AG10803 (cell line): ENCODE data around the gene INPP5J.

Experiments used
- DNase-seq: peaks from one replicate; pipeline ENCODE4 v3.0.0; 2010; ENCODE audit warnings: low read depth
- H3K4me3 ChIP-seq: 2 replicates; pipeline ENCODE4 v1.5.1; 2011; ENCODE audit warnings: mild to moderate bottlenecking, low read length, control low read depth
- TF ChIP-seq, protein P1 (sequence below): conservative IDR thresholded peaks from 2 replicates; pipeline ENCODE4 v1.5.1; 2011; ENCODE audit warnings: mild to moderate bottlenecking, low read length, control low read depth, inconsistent platforms

INPP5J gene

GRCh38 chr22:31139866-31140716 lies 17.3 kb downstream of the INPP5J start, which contains the start of gene PLA2G3:
Gene PLA2G3, minus strand, starts transcription at chr22:31140508. Its CDS starts 154 bp downstream, at chr22:31140354.
- no peak within 1 kb of the TSS for H3K4me3 ChIP-seq
- TF ChIP-seq, protein P1, sequence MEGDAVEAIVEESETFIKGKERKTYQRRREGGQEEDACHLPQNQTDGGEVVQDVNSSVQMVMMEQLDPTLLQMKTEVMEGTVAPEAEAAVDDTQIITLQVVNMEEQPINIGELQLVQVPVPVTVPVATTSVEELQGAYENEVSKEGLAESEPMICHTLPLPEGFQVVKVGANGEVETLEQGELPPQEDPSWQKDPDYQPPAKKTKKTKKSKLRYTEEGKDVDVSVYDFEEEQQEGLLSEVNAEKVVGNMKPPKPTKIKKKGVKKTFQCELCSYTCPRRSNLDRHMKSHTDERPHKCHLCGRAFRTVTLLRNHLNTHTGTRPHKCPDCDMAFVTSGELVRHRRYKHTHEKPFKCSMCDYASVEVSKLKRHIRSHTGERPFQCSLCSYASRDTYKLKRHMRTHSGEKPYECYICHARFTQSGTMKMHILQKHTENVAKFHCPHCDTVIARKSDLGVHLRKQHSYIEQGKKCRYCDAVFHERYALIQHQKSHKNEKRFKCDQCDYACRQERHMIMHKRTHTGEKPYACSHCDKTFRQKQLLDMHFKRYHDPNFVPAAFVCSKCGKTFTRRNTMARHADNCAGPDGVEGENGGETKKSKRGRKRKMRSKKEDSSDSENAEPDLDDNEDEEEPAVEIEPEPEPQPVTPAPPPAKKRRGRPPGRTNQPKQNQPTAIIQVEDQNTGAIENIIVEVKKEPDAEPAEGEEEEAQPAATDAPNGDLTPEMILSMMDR: no peak
- DNase-seq: no peak

- no peak for DNase-seq
- no peak overlapping the region for H3K4me3 ChIP-seq
- TF ChIP-seq, protein P1: no peak
Measured at GRCh38 chr22:31140746-31141145, 18.0 kb downstream of the INPP5J start.

- DNase-seq: no peak
- TF ChIP-seq, protein P1: no peak
- no peak overlapping the region for H3K4me3 ChIP-seq
Measured at GRCh38 chr22:31141551-31141950, 18.8 kb downstream of the INPP5J start.

- TF ChIP-seq, protein P1: no peak
- H3K4me3 ChIP-seq: no peak overlapping the region
- DNase-seq: no peak
Measured at GRCh38 chr22:31142285-31142684, 19.5 kb downstream of the INPP5J start.

- TF ChIP-seq, protein P1: no peak
- DNase-seq: no peak
- H3K4me3 ChIP-seq: no peak overlapping the region
Measured at GRCh38 chr22:31143038-31143437, 20.3 kb downstream of the INPP5J start.

- no peak for DNase-seq
- TF ChIP-seq, protein P1: no peak
Measured at GRCh38 chr22:31143537-31143936, 20.8 kb downstream of the INPP5J start.

GRCh38 chr22:31144223-31144622 lies 21.5 kb downstream of the INPP5J start:
- no peak overlapping the region for H3K4me3 ChIP-seq
- TF ChIP-seq, protein P1: no peak
- DNase-seq: peak; percentile 36

More at GRCh38 chr22:31143537-31143936, 20.8 kb downstream of the INPP5J start:
- H3K4me3 ChIP-seq: no peak overlapping the region
